ENCODE results near the gene CKS1B. TPM values are rescaled to one million over a fixed set of nuclear protein-coding genes. Genes with fewer than 3 reads are reported as not detected.

CKS1B gene
- total RNA-seq, 1 donor from 2014 or later = 72.4 TPM

GRCh38 chr1:154957091-154957657 is 17.3 kb upstream of the CKS1B start:
- Histone ChIP-seq H3K4me3 (ENCODE audit: low read depth, low read length) (no peak overlapping the region), H3K27me3 (ENCODE audit: control insufficient read depth, insufficient read depth, low read length) (no peaks in the 10 kb centered on the region), H3K36me3 (ENCODE audit: control insufficient read depth, insufficient read depth, low read length) (peaks cover 2% of the 10 kb centered on the region)
- DNase-seq (ENCODE audit: low read depth) = no peak
- no peak for TF ChIP-seq CTCF (IDR thresholded peaks at IDR 0.05; ENCODE audit: insufficient read depth, low read length, poor library complexity, severe bottlenecking)

DNA sequence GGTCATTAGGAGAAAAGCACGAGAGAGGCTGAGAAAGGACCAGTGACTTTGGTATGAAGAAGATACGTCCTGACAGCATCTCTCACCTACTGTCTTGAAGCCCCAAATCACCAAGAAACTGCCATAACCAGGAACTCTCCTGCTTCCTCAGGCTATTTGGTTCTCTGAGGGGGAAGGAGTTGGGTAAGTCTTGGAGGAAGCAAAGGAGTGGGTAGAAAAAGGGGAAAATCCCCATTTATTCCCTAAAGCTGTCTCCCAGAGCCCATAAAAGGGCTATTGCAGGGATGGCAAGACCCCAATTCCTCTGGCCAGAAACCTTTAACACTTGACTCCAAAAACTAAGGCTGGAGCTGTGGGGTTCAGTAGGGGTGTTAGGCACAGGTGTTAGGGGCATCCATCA is 16.4 kb upstream of the CKS1B start:
- no peak for DNase-seq (ENCODE audit: low read depth)
- H3K27me3 ChIP-seq (ENCODE audit: control insufficient read depth, insufficient read depth, low read length) = no peaks in the 10 kb centered on the region
- no peak overlapping the region for H3K4me3 ChIP-seq (ENCODE audit: low read depth, low read length)
- no peak for TF ChIP-seq CTCF (IDR thresholded peaks at IDR 0.05; ENCODE audit: insufficient read depth, low read length, poor library complexity, severe bottlenecking)
- peaks cover 2% of the 10 kb centered on the region for H3K36me3 ChIP-seq (ENCODE audit: control insufficient read depth, insufficient read depth, low read length)

GRCh38 chr1:154958681-154959425 is 15.6 kb upstream of the CKS1B start:
- Histone ChIP-seq H3K4me3 (ENCODE audit: low read depth, low read length) (no peak overlapping the region), H3K27me3 (ENCODE audit: control insufficient read depth, insufficient read depth, low read length) (no peaks in the 10 kb centered on the region), H3K36me3 (ENCODE audit: control insufficient read depth, insufficient read depth, low read length) (peaks cover 2% of the 10 kb centered on the region)
- TF ChIP-seq CTCF (IDR thresholded peaks at IDR 0.05; ENCODE audit: insufficient read depth, low read length, poor library complexity, severe bottlenecking) = no peak
- DNase-seq (ENCODE audit: low read depth) = no peak

DNA sequence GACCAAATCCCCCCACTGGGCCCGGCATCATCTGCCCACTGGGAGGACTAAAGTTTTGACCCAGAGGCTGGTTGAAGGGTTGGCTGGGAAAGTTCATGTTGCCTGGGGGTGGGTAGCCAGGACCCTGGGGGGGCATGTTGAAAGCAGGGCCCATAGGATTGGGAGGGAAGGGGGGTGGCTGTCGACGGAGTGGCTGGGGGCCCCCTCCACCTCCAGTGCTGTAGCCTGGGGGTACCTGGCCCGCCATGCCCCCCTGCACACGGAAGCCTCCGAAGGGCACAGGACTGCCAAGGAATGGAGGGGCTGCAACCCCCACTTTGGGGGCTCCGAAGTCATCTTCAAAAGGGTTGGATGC is 15.1 kb upstream of the CKS1B start:
- H3K36me3 ChIP-seq (ENCODE audit: control insufficient read depth, insufficient read depth, low read length) = peaks cover 2% of the 10 kb centered on the region
- no peak for DNase-seq (ENCODE audit: low read depth)
- H3K27me3 ChIP-seq (ENCODE audit: control insufficient read depth, insufficient read depth, low read length) = no peaks in the 10 kb centered on the region
- no peak for TF ChIP-seq CTCF (IDR thresholded peaks at IDR 0.05; ENCODE audit: insufficient read depth, low read length, poor library complexity, severe bottlenecking)
- no peak overlapping the region for H3K4me3 ChIP-seq (ENCODE audit: low read depth, low read length)

DNA sequence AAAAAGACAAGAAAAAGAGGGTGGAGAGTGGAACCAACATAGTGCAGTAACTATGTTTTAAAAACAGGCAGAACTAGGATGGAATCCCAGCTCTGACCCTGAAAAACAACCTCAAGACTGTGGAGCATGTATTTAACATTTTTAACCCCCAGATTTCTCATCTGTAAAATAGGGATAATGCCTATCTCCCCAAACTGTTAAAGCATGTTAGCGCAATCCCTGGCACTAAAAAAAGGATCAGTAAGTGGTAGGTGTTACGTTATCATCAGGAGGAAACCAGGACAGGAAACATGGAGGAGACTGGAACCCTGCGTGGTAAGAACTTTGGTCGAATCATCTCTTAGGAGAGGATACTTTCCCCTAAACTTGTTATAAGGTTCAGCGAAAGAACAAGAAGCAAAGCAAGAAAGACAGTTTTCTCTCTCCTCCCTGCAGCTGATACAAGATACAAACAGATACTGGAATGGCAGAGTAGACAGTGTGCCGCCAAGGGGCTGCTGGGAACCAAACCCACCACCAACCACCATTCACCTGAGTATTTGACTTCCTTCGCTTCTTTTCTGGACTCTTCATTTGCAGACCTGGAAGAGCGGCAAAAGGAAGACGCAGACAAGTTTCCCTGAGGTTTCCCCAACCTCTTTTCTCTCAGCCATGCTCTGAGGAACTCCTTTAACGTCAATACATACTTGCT is 13.9 kb upstream of the CKS1B start:
- TF ChIP-seq CTCF (IDR thresholded peaks at IDR 0.05; ENCODE audit: insufficient read depth, low read length, poor library complexity, severe bottlenecking) = no peak
- no peak for DNase-seq (ENCODE audit: low read depth)
- H3K36me3 ChIP-seq (ENCODE audit: control insufficient read depth, insufficient read depth, low read length) = peaks cover 4% of the 10 kb centered on the region

More for the DNA sequence above, 13.9 kb upstream of the CKS1B start:
- H3K27me3 ChIP-seq (ENCODE audit: control insufficient read depth, insufficient read depth, low read length) = no peaks in the 10 kb centered on the region
- H3K4me3 ChIP-seq (ENCODE audit: low read depth, low read length) = peak overlapping the region; percentile 67
